AG08396 (cell line): ENCODE results near the gene FRMD4B.
"Not testable (repeated sequence)": the region's sequence is repeated elsewhere in the genome, so short reads cannot be mapped to it uniquely, and the experiment has no call there.

Experiments
- DNase-seq: peaks from one replicate; pipeline ENCODE4 v3.0.0; 2012; ENCODE audit warnings: low spot score, mixed read lengths

Gene FRMD4B

DNA sequence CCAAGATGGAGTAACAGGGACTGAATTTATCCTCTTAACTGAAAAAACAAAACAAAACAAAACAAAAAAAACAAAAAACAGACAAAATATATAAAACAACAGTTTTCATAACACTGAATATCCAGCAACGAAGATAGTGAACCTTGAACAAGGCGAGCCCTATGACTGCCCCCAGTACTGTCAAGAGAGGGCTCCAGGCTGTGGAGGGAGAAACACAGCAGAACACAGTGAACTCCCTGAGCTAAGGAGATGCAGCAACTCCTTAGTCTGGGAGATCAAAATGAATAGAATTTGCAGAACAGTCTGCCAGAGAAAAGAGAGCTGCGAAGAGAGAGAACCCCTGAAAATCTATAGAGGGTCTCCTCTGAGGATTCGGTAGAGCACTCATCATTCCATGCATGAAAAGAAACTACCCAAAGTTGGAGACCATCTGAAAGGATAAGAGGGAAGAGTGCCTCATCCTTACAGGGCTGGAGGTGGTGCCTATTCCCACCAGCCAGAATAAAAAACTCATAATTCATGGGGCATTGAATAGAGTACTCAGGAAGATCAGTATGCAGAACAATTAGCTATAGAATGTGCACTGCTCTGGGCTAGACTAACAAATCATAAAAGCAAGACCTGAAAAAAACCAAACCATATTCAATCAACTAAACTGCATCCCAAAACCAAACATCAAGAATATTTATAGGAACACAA is 101.8 kb downstream of the FRMD4B start:
- DNase-seq: no peak

DNA sequence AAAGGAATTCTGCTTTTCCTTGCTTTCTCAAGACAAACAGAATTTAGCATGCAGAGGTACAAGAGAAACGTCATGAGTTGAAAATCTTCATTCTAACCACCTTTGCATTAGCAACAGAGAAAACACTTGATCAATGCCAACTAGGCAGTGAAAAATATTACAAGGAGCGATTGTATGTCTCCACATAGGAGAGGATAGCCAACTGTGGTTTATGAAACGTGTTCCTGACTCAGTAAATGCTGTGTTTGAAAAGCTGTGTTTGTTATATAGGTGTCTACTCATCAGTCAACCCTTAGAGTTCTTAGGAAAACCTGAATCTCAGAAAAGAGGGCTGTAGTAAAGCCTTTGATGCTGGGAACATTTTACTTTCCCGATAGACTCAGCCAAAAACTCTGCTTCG is 102.4 kb downstream of the FRMD4B start:
- DNase-seq: no peak

GRCh38 chr3:69282181-69282580 is 103.7 kb downstream of the FRMD4B start:
- no peak for DNase-seq

DNA sequence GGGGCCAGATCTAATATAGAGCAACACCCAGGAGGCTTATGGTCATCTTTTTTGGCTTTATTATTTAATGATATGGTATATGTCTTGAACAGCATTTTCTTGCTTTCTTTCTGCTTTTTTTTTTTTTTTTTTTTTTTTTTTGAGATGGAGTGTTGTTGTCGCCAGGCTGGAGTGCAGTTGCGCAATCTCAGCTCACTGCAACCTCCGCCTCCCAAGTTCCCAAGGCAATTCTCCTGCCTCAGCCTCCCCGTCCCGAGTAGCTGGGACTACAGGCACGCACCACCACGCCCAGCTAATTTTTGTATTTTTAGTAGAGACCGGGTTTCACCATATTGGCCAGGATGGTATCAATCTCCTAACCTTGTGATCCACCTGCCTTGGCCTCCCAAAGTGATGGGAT is 108.5 kb downstream of the FRMD4B start:
- not testable (repeated sequence) for DNase-seq

DNA sequence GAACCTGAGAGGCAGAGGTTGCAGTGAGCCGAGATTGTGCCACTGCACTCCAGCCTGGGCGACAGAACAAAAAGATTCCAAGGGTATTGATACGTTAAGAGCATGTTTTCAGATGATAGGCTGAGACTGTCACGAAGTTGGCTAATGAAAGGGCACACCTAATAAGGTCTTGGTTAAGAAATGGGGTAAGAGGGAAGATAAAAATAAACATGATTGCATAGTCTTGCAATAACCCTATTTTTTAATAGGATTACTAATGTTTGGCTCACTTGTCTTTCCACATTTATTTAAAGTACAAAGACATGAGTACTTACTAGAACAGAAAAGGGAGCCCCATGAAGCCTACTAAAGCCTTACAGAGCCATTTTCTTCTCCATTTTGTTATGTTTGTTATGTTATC is 109.0 kb downstream of the FRMD4B start:
- DNase-seq: no peak

DNA sequence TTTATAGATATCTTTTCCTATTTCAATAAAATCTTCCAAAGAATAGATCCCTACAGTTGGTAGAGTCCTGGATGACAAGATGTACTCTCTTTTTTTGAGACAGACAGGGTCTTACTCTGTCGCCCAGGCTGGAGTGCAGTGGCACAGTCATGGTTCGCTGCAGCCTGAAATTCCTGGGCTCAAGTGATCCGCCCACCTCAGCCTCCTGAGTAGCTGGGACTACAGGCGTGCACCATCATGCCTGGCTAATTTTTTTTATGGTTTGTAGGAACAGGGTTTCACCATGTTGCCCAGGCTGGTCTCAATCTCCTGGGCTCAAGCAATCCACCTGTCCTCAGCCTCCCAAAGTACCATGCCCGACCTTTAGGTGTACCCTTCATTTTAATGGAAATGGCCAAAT is 109.7 kb downstream of the FRMD4B start:
- DNase-seq: not testable (repeated sequence)

- no peak for DNase-seq
Measured at GRCh38 chr3:69273896-69274295, 112.0 kb downstream of the FRMD4B start.

GRCh38 chr3:69272556-69272955 is 113.3 kb downstream of the FRMD4B start:
- no peak for DNase-seq

GRCh38 chr3:69271098-69271497 is 114.8 kb downstream of the FRMD4B start:
- no peak for DNase-seq

DNA sequence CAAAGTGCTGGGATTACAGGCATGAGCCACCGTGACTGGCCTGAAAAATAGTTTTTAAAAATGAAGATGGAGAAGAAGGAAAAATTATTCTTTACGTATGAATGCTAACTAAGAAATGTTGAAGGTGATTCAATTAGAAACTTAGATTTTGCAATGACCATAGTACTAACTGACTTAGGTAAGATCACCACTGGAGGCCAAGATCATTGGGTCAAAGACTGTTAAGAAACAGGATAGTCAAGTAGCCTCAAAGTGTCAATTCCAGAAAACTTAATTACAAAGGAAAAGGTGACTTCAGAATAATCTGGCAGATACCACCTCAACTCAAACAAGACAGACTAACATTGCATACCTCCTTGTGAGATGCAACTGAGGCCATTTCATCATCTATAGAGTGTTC is 119.3 kb downstream of the FRMD4B start:
- no peak for DNase-seq

DNA sequence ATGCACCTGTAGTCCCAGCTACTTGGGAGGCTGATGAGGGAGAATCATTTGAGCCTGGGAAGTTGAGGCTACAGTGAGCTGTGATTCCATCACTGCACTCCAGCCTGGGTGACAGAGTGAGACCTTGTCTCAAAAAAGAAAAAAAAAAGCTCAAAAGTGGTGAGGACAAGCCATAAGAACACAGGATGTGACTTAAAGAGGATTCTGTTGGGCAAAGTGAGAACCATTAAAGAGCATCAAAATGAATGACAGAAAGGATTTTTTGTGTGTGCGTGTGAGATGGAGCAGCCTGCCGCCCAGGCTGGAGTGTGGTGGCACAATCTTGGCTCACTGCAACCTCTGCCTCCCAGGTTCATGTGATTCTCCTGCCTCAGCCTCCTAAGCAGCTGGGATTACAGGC is 119.8 kb downstream of the FRMD4B start:
- not testable (repeated sequence) for DNase-seq

DNA sequence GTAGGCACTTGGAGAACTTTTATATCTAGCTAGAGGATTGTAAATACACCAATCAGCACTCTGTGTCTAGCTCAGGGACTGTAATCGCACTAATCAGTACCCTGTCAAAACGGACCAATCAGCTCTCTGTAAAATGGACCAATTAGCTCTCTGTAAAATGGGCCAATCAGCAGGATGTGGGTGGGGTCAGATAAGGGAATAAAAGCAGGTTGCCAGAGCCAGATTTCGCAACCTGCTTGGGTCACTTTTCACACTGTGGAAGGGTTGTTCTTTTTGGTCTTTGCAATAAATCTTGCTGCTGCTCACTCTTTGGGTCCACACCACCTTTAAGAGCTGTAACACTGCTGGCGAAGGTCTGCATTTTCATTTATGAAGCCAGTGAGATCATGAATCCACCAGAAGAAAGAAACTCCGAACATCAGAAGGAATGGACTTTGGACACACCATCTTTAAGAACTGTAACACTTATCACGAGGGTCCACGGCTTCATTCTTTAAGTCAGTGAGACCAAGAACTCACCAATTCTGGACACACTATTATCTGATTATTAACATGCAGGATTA is 125.0 kb downstream of the FRMD4B start:
- DNase-seq: not testable (repeated sequence)

- DNase-seq: no peak
Measured at GRCh38 chr3:69260216-69260787, 125.6 kb downstream of the FRMD4B start.

GRCh38 chr3:69259125-69259524 is 126.8 kb downstream of the FRMD4B start:
- no peak for DNase-seq

- DNase-seq: no peak
Measured at GRCh38 chr3:69255928-69256327, 130.0 kb downstream of the FRMD4B start.

DNA sequence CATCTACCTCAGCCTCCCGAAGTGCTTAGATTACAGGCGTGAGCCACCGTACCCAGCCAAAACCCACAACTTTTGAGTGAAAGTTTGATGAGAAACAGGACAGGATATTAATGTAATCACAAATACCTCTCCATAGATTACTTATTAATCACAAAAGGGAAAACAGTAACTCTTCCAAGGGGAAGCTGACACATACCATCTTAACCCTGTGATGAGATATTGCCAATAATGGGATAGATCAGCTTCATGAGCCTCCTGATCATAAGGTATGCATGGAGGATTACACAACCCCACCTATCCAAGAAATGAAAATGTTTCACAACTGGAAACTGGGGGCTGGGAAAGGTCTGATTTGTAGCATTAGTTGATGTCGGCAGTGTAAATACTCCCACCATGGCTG is 131.5 kb downstream of the FRMD4B start:
- no peak for DNase-seq

- DNase-seq: no peak
Measured at GRCh38 chr3:69252631-69253030, 133.3 kb downstream of the FRMD4B start.

GRCh38 chr3:69252141-69252540 is 133.7 kb downstream of the FRMD4B start:
- DNase-seq: no peak

DNA sequence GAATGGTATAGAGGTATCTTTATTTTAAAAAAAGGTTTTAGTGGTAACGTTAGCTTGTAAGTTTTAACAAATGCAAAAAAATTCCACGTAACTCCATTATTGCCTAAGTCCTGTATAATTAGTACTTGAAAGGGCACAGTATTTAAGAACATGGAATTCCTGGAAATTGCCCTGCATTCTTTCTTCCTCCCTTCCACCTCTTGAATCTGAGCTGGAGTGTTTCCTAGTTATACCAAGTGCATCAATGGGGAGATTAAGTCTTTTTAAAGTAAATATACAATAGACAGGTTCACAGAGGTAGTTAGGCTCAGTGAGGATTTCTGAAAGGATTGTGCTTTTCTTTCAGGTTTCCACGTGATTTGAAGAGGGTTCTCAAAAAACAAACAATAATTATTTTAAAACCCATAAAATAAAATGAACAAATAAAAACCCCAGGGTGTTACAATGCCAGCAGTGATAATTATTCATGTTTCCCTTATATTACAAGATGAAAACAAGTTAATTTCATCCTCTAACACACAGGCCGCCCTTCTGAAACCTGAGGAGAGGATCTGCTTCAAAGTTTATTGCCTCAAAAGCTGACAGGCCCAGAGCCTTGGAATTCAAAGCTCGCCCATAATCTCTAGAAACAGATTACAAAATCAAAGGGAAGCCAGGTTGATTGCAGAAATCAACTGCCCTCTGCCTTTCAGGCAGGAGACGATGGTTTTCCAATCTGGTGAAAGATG is 134.6 kb downstream of the FRMD4B start:
- no peak for DNase-seq

DNA sequence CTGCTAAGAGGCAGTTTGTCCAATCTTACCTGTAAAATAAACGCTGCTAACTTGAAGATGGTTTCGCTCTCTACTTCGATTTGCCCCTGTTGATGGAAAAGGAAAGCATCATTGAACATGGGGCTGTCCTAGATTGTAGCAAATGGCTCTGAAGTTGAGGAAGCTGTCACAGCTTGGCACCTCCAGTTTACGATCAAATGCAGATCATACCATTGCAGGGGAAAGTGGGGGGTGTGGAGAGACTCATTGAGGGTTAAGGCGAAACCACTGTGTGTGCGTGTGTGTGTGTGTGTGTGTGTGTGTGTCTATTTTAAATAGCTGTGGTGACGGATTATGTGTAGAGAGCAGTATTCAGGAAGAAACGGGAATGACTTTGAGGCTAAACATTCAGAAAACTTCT is 135.9 kb downstream of the FRMD4B start:
- DNase-seq: no peak

DNA sequence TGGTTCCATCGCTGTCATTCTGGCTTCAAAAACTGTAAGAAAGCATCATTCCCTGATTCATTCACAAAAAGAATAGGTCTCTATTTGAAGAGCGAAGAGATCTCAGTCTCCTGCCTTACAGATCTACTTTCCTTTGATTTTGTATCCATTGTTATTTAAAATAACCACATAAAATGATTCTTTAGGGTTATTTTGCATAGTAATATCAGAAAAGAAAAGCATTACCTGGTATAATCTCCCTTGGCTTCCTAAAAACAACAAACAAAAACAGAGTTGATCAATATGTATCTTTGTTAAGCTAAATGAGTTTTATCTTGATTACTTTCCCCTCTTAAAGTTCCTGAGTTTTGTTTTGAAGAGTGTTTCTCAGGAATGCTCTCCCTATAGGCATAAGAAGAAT is 136.9 kb downstream of the FRMD4B start:
- no peak for DNase-seq

- DNase-seq: no peak
Measured at GRCh38 chr3:69248436-69248835, 137.5 kb downstream of the FRMD4B start.

DNA sequence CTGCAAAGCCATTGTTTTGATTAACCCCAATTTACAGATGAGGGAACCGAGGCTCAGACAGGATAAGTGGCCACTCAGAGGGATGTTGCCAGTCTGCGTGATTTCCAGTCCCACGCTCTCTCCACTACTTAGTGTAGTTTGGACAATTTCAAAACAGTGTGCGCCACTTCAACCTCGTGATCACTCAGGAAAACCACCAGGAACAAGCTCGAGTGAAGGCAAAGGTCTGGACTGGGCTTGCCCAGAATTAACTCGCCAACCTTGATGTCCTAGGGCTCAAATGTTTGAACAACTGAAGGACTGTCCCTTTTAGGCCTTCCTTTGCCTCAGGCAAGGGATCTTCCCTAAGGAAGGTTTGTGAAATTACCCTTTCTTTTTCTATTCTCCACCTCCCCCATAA is 139.3 kb downstream of the FRMD4B start:
- no peak for DNase-seq
